Measurements from ENCODE around the gene PRDX5. TPM values are rescaled to one million over a fixed set of nuclear protein-coding genes. Genes with fewer than 3 reads are reported as not detected.

The PRDX5 gene
- total RNA-seq, 1 experiment from 2014 or later: 303 TPM

GRCh38 chr11:64364435-64364834 lies 46.5 kb downstream of the PRDX5 start:
- H3K36me3 ChIP-seq (replicated peaks; ENCODE audit: control insufficient read depth, insufficient read depth, low read length): peaks cover 20% of the 10 kb centered on the region

GRCh38 chr11:64364911-64365310 lies 47.0 kb downstream of the PRDX5 start:
- H3K4me3 ChIP-seq (ENCODE audit: insufficient read depth, low read depth, low read length): no peak overlapping the region
- H3K36me3 ChIP-seq (replicated peaks; ENCODE audit: control insufficient read depth, insufficient read depth, low read length): peaks cover 20% of the 10 kb centered on the region
- DNase-seq: no peak
- H3K27me3 ChIP-seq (ENCODE audit: control insufficient read depth, insufficient read depth, low read length): no peaks in the 10 kb centered on the region

More at GRCh38 chr11:64364435-64364834, 46.5 kb downstream of the PRDX5 start:
- Histone ChIP-seq H3K27me3 (ENCODE audit: control insufficient read depth, insufficient read depth, low read length) (no peaks in the 10 kb centered on the region), H3K4me3 (ENCODE audit: insufficient read depth, low read depth, low read length) (no peak overlapping the region)
- DNase-seq: no peak

- no peak for DNase-seq
- H3K36me3 ChIP-seq (replicated peaks; ENCODE audit: control insufficient read depth, insufficient read depth, low read length): peaks cover 16% of the 10 kb centered on the region
- no peaks in the 10 kb centered on the region for H3K27me3 ChIP-seq (ENCODE audit: control insufficient read depth, insufficient read depth, low read length)
- no peak overlapping the region for H3K4me3 ChIP-seq (ENCODE audit: insufficient read depth, low read depth, low read length)
Measured at GRCh38 chr11:64366751-64367150, 48.8 kb downstream of the PRDX5 start.

- Histone ChIP-seq H3K4me3 (ENCODE audit: insufficient read depth, low read depth, low read length) (no peak overlapping the region), H3K36me3 (replicated peaks; ENCODE audit: control insufficient read depth, insufficient read depth, low read length) (peaks cover 8% of the 10 kb centered on the region), H3K27me3 (ENCODE audit: control insufficient read depth, insufficient read depth, low read length) (no peaks in the 10 kb centered on the region)
- peak; percentile 46 for DNase-seq
Measured at GRCh38 chr11:64367931-64368672, 50.2 kb downstream of the PRDX5 start.

- peak; percentile 74 for DNase-seq
- Histone ChIP-seq H3K4me3 (ENCODE audit: insufficient read depth, low read depth, low read length) (no peak overlapping the region), H3K27me3 (ENCODE audit: control insufficient read depth, insufficient read depth, low read length) (no peaks in the 10 kb centered on the region), H3K36me3 (replicated peaks; ENCODE audit: control insufficient read depth, insufficient read depth, low read length) (peaks cover 8% of the 10 kb centered on the region)
Measured at GRCh38 chr11:64368673-64369074, 50.8 kb downstream of the PRDX5 start.

- Histone ChIP-seq H3K4me3 (ENCODE audit: insufficient read depth, low read depth, low read length) (no peak overlapping the region), H3K27me3 (ENCODE audit: control insufficient read depth, insufficient read depth, low read length) (no peaks in the 10 kb centered on the region), H3K36me3 (replicated peaks; ENCODE audit: control insufficient read depth, insufficient read depth, low read length) (peaks cover 8% of the 10 kb centered on the region)
- DNase-seq: peak; percentile 87
Measured at GRCh38 chr11:64369440-64370421, 51.8 kb downstream of the PRDX5 start.

GRCh38 chr11:64371201-64371600 lies 53.3 kb downstream of the PRDX5 start:
- Histone ChIP-seq H3K27me3 (ENCODE audit: control insufficient read depth, insufficient read depth, low read length) (no peaks in the 10 kb centered on the region), H3K36me3 (replicated peaks; ENCODE audit: control insufficient read depth, insufficient read depth, low read length) (peaks cover 3% of the 10 kb centered on the region), H3K4me3 (ENCODE audit: insufficient read depth, low read depth, low read length) (no peak overlapping the region)
- DNase-seq: peak; percentile 87

Other genes with a start within 250 kb of the PRDX5 start
- gene MACROD1, start 152.0 kb upstream of the PRDX5 start, total RNA-seq (2014; rRNA removed; shearing (Covaris generic)): 30.9 and 52.9 TPM in 2 replicates
- gene STIP1, start 131.9 kb upstream of the PRDX5 start, total RNA-seq (2014; rRNA removed; shearing (Covaris generic)): 263 and 278 TPM in 2 replicates
- 0.15 and 0.80 TPM in 2 replicates for gene FERMT3, start 111.4 kb upstream of the PRDX5 start, total RNA-seq (2014; rRNA removed; shearing (Covaris generic))
- gene TRPT1, start 91.9 kb upstream of the PRDX5 start, total RNA-seq (2014; rRNA removed; shearing (Covaris generic)): 75.6 and 76.0 TPM in 2 replicates
- gene NUDT22, start 91.8 kb upstream of the PRDX5 start, total RNA-seq (2014; rRNA removed; shearing (Covaris generic)): 73.3 and 75.9 TPM in 2 replicates
- gene DNAJC4, start 87.6 kb upstream of the PRDX5 start, total RNA-seq (2014; rRNA removed; shearing (Covaris generic)): 12.0 and 18.0 TPM in 2 replicates
- gene VEGFB, start 83.5 kb upstream of the PRDX5 start, total RNA-seq (2014; rRNA removed; shearing (Covaris generic)): 17.6 and 22.4 TPM in 2 replicates
- 62.0 and 63.8 TPM in 2 replicates for gene FKBP2, start 77.0 kb upstream of the PRDX5 start, total RNA-seq (2014; rRNA removed; shearing (Covaris generic))
- 461 and 540 TPM in 2 replicates for gene PPP1R14B, start 71.2 kb upstream of the PRDX5 start, total RNA-seq (2014; rRNA removed; shearing (Covaris generic))
- gene PLCB3, start 66.6 kb upstream of the PRDX5 start, total RNA-seq (2014; rRNA removed; shearing (Covaris generic)): 70.0 and 87.0 TPM in 2 replicates
- 46.0 and 71.8 TPM in 2 replicates for gene BAD, start 33.5 kb upstream of the PRDX5 start, total RNA-seq (2014; rRNA removed; shearing (Covaris generic))
- gene GPR137, start 32.3 kb upstream of the PRDX5 start, total RNA-seq (2014; rRNA removed; shearing (Covaris generic)): 26.3 and 29.5 TPM in 2 replicates
- not detected in 2 replicates for gene KCNK4, start 26.8 kb upstream of the PRDX5 start, total RNA-seq (2014; rRNA removed; shearing (Covaris generic))
- gene CATSPERZ, start 17.8 kb upstream of the PRDX5 start, total RNA-seq (2014; rRNA removed; shearing (Covaris generic)): 0.38 and 1.00 TPM in 2 replicates
- 80.5 and 94.8 TPM in 2 replicates for gene ESRRA, start 12.6 kb upstream of the PRDX5 start, total RNA-seq (2014; rRNA removed; shearing (Covaris generic))
- 261 and 314 TPM in 2 replicates for gene TRMT112, start 562 bp upstream of the PRDX5 start, total RNA-seq (2014; rRNA removed; shearing (Covaris generic))
- 7.7 and 9.9 TPM in 2 replicates for gene CCDC88B, start 22.1 kb downstream of the PRDX5 start, total RNA-seq (2014; rRNA removed; shearing (Covaris generic))
- 16.0 and 17.6 TPM in 2 replicates for gene RPS6KA4, start 41.0 kb downstream of the PRDX5 start, total RNA-seq (2014; rRNA removed; shearing (Covaris generic))
- 0.67 TPM in 1 of 2 replicates, not detected in the other for gene SLC22A11, start 237.8 kb downstream of the PRDX5 start, total RNA-seq (2014; rRNA removed; shearing (Covaris generic))